ENCODE results near the gene CACNA2D4.

Gene CACNA2D4

GRCh38 chr12:1825382-1826102 lies 92.9 kb downstream of the CACNA2D4 start:
- TF ChIP-seq CTCF (IDR thresholded peaks at IDR 0.05; ENCODE audit: low read depth, low read length) = no peak
- no peak overlapping the region for H3K4me3 ChIP-seq (ENCODE audit: low read depth, low read length)

GRCh38 chr12:1823237-1823636 lies 95.2 kb downstream of the CACNA2D4 start:
- no peak overlapping the region for H3K4me3 ChIP-seq (ENCODE audit: low read depth, low read length)
- no peak for TF ChIP-seq CTCF (IDR thresholded peaks at IDR 0.05; ENCODE audit: low read depth, low read length)

- TF ChIP-seq CTCF (IDR thresholded peaks at IDR 0.05; ENCODE audit: low read depth, low read length) = no peak
- no peak overlapping the region for H3K4me3 ChIP-seq (ENCODE audit: low read depth, low read length)
These were observed 95.8 kb downstream of the CACNA2D4 start for GRCh38 chr12:1822699-1823098.

GRCh38 chr12:1821805-1822204 lies 96.6 kb downstream of the CACNA2D4 start:
- TF ChIP-seq CTCF (IDR thresholded peaks at IDR 0.05; ENCODE audit: low read depth, low read length) = no peak
- H3K4me3 ChIP-seq (ENCODE audit: low read depth, low read length) = no peak overlapping the region

GRCh38 chr12:1820896-1821291 lies 97.6 kb downstream of the CACNA2D4 start:
- no peak for TF ChIP-seq CTCF (IDR thresholded peaks at IDR 0.05; ENCODE audit: low read depth, low read length)
- H3K4me3 ChIP-seq (ENCODE audit: low read depth, low read length) = no peak overlapping the region

GRCh38 chr12:1820191-1820895 lies 98.1 kb downstream of the CACNA2D4 start, which contains the start of gene LRTM2:
TSS of gene LRTM2 (plus strand) at chr12:1820565. CDS start at chr12:1828149, 7,584 bp downstream.
- H3K4me3 ChIP-seq (ENCODE audit: low read depth, low read length) = no peak within 1 kb of the TSS
- no peak for TF ChIP-seq CTCF (IDR thresholded peaks at IDR 0.05; ENCODE audit: low read depth, low read length)

GRCh38 chr12:1819571-1819970 lies 98.9 kb downstream of the CACNA2D4 start:
- no peak for TF ChIP-seq CTCF (IDR thresholded peaks at IDR 0.05; ENCODE audit: low read depth, low read length)
- H3K4me3 ChIP-seq (ENCODE audit: low read depth, low read length) = no peak overlapping the region
